Hepatocyte (in vitro differentiated cells): ENCODE data around the gene STK32B. TPM values are rescaled to one million over a fixed set of nuclear protein-coding genes. Genes with fewer than 3 reads are reported as not detected.
"Not testable (repeated sequence)": the region's sequence is repeated elsewhere in the genome, so short reads cannot be mapped to it uniquely, and the experiment has no call there.

Source experiments
- DNase-seq: peaks from one replicate; pipeline ENCODE4 v3.0.0-alpha.2; 2016; ENCODE audit warnings: low spot score
- H2AFZ ChIP-seq: fragments of 200-600 bp; sonication (generic); 2 replicates; pipeline ENCODE4 v1.6.0; 2016; ENCODE audit warnings: antibody characterized with exemption, mild to moderate bottlenecking
- H3K27ac ChIP-seq: fragments of 200-600 bp; sonication (generic); 2 replicates; pipeline ENCODE4 v1.5.1; 2016; ENCODE audit warnings: mild to moderate bottlenecking
- H3K27me3 ChIP-seq: fragments of 200-600 bp; sonication (generic); 2 replicates; pipeline ENCODE4 v1.6.1; 2016
- H3K36me3 ChIP-seq: fragments of 200-600 bp; sonication (generic); replicated peaks from 2 replicates; pipeline ENCODE4 v1.5.1; 2016; ENCODE audit warnings: low read depth; ENCODE audit not compliant: insufficient read depth
- H3K4me1 ChIP-seq: fragments of 200-600 bp; sonication (generic); 2 replicates; pipeline ENCODE4 v1.5.1; 2016; ENCODE audit warnings: mild to moderate bottlenecking, moderate library complexity; ENCODE audit not compliant: insufficient read depth
- H3K4me2 ChIP-seq: fragments of 200-600 bp; sonication (generic); 2 replicates; pipeline ENCODE4 v1.6.0; 2016
- H3K4me3 ChIP-seq: fragments of 200-600 bp; sonication (generic); 2 replicates; pipeline ENCODE4 v1.5.1; 2016; ENCODE audit warnings: mild to moderate bottlenecking
- H3K79me2 ChIP-seq: fragments of 200-600 bp; sonication (generic); 2 replicates; pipeline ENCODE4 v1.6.0; 2017; ENCODE audit warnings: mild to moderate bottlenecking
- H3K9me2 ChIP-seq: fragments of 200-600 bp; sonication (generic); replicated peaks from 2 replicates; pipeline ENCODE4 v1.6.0; 2017; ENCODE audit warnings: mild to moderate bottlenecking; ENCODE audit not compliant: insufficient read depth
- H3K9me3 ChIP-seq: fragments of 200-600 bp; sonication (generic); 2 replicates; pipeline ENCODE4 v1.5.1; 2016; ENCODE audit warnings: low read depth, mild to moderate bottlenecking
- H4K20me1 ChIP-seq: fragments of 200-600 bp; sonication (generic); 2 replicates; pipeline ENCODE4 v1.6.0; 2016; ENCODE audit warnings: mild to moderate bottlenecking; ENCODE audit not compliant: insufficient read depth, poor library complexity, severe bottlenecking
- EZH2 ChIP-seq: fragments of 200-600 bp; sonication (generic); IDR thresholded peaks from 2 replicates; pipeline ENCODE4 v1.6.1; 2016; ENCODE audit warnings: antibody characterized with exemption, mild to moderate bottlenecking, borderline replicate concordance
- EZH2phosphoT487 ChIP-seq: fragments of 200-600 bp; sonication (generic); IDR thresholded peaks from one replicate; pipeline ENCODE4 v1.6.1; 2018; ENCODE audit warnings: antibody characterized with exemption, mild to moderate bottlenecking, low read depth, moderate library complexity; ENCODE audit not compliant: unreplicated experiment, severe bottlenecking
- WGBS: methylation state at CpG from one replicate; pipeline ENCODE4 v1.1.6; 2016; ENCODE audit warnings: low lambda C conversion rate; ENCODE audit errors: missing lambda C conversion rate; 5-methylcytosine and 5-hydroxymethylcytosine counted together
- polyA plus RNA-seq: library from polyadenylated mRNA; unstranded; fragments of >200 nt; fragmentation: Nextera tagmentation; extraction: Ambion mirVana; gene quantifications from 2 replicates; pipeline ENCODE4 v1.2.1, GENCODE V29; 2016
- total RNA-seq: library from RNA; depleted of rRNA; stranded (reverse); fragments of >200 nt; gene quantifications from 2 replicates; pipeline ENCODE4 v1.2.3, GENCODE V29; 2014
- TF ChIP-seq, protein P1 (sequence below): fragments of 200-600 bp; sonication (generic); IDR thresholded peaks from 2 replicates; pipeline ENCODE4 v1.5.1; 2016; ENCODE audit warnings: antibody characterized with exemption, mild to moderate bottlenecking; ENCODE audit not compliant: poor library complexity

STK32B gene
- total and polyA plus RNA-seq, 2 experiments from 2014 or later, result 0.51 to 1.6 TPM

DNA sequence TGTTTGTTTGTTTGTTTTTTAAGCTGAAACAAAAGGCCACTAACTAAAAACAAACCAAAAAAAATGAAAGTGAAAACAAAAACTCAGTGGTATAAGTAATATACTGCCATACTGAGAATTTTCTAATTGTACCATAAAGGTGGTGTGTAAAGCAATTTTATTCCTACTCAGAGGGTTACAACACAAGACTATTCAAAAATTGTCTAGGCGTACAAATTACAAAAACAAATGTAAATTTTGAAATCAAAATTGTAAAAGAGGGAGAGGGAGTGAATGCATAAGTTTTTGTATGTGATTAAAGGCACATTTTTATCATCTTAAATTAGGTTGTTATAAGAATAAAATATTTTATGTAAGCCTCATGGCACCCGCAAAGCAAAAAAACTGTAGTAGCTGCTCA lies 232.6 kb downstream of the STK32B start:
- WGBS, result 93% methylated on average over 2 of the region's 2 CpGs
- H3K79me2 ChIP-seq, result no peaks in the 10 kb centered on the region
- TF ChIP-seq, protein P1, sequence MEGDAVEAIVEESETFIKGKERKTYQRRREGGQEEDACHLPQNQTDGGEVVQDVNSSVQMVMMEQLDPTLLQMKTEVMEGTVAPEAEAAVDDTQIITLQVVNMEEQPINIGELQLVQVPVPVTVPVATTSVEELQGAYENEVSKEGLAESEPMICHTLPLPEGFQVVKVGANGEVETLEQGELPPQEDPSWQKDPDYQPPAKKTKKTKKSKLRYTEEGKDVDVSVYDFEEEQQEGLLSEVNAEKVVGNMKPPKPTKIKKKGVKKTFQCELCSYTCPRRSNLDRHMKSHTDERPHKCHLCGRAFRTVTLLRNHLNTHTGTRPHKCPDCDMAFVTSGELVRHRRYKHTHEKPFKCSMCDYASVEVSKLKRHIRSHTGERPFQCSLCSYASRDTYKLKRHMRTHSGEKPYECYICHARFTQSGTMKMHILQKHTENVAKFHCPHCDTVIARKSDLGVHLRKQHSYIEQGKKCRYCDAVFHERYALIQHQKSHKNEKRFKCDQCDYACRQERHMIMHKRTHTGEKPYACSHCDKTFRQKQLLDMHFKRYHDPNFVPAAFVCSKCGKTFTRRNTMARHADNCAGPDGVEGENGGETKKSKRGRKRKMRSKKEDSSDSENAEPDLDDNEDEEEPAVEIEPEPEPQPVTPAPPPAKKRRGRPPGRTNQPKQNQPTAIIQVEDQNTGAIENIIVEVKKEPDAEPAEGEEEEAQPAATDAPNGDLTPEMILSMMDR, result no peak
- TF ChIP-seq EZH2 (no peak), EZH2phosphoT487 (no peak)

DNA sequence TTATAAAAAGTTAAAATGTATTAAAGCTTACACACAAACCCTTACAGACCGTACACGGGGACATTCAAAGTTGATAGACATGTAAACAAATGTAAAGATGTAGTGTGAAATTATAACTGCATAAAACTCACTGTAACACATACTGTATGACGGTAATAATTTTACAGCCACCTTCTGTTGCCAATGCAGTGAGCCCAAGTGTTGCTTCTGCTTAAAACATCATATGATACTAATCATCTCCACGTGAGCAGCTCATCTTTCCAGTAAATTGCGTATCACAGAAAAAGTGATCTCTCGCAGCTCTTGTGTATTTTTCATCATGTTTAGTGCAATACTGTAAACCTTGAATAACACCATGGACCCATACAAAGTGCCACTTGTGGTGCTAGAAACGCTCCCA lies 233.2 kb downstream of the STK32B start:
- 85% methylated on average over 7 of the region's 7 CpGs for WGBS
- no peak for DNase-seq

More for the DNA sequence above, 232.6 kb downstream of the STK32B start:
- Histone ChIP-seq H3K27ac (no peak overlapping the region), H3K9me2 (no peaks in the 10 kb centered on the region), H3K4me3 (no peak overlapping the region), H4K20me1 (no peaks in the 10 kb centered on the region), H3K9me3 (no peaks in the 10 kb centered on the region), H3K4me1 (no peaks in the 10 kb centered on the region), H3K36me3 (no peaks in the 10 kb centered on the region), H3K27me3 (no peaks in the 10 kb centered on the region), H3K4me2 (no peak overlapping the region), H2AFZ (no peak overlapping the region)
- DNase-seq, result no peak

DNA sequence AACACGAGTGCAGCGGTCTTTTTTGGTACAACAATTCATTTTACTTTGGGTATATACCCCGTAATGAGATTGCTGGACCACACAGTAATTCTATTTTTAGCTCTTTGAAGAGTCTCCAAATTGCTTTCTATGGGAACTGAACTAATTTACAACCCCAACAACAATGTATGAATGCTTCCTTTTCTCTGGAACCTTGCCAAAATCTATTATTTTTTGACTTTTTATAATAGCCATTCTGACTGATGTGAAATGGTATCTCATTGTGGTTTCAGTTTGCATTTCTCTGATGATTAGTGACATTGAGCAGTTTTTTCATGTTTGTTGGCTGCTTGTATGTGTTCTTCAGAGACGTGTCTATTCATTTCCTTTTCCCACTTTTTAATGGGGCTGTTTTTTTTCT lies 240.8 kb downstream of the STK32B start:
- WGBS, result 69% methylated on average over 4 of the region's 4 CpGs

More for the DNA sequence above, 233.2 kb downstream of the STK32B start:
- Histone ChIP-seq H3K4me1 (no peaks in the 10 kb centered on the region), H3K9me3 (no peaks in the 10 kb centered on the region), H3K4me2 (no peak overlapping the region), H2AFZ (no peak overlapping the region), H3K4me3 (no peak overlapping the region), H3K27ac (no peak overlapping the region), H3K27me3 (no peaks in the 10 kb centered on the region), H3K9me2 (no peaks in the 10 kb centered on the region), H3K36me3 (no peaks in the 10 kb centered on the region), H3K79me2 (no peaks in the 10 kb centered on the region), H4K20me1 (no peaks in the 10 kb centered on the region)
- TF ChIP-seq EZH2phosphoT487, result no peak

DNA sequence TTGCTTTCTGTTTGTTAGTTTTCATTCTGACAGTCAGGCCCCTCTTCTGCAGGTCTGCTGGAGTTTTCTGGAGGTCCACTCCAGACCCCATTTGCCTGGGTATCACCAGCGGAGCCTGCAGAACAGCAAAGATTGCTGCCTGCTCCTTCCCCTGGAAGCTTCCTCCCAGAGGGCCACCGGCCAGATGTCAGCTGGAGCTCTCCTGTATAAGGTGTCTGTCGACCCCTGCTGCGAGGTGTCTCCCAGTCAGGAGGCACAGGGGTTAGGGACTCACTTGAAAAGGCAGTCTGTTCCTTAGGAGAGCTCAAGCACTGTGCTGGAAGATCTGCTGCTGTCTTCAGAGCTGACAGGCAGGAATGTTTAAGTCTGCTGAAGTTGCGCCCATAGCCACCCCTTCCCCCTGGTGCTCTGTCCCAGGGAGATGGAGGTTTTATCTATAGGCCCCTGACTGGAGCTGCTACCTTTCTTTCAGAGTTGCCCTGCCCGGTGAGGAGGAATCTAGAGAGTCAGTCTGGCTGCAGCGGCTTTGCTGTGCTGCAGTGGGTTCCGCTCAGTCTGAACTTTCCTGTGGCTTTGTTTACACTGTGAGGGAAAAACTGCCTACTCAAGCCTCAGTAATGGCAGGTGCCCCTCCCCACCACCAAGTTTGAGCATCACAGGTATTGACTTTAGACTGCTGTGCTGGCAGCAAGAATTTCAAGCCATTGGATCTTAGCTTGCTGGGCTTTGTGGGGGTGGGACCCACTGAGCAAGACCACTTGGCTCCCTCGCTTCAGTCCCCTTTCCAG lies 246.9 kb downstream of the STK32B start:
- H3K4me2 ChIP-seq, H4K20me1 ChIP-seq, H3K36me3 ChIP-seq, H3K4me3 ChIP-seq, DNase-seq, H3K9me3 ChIP-seq, H2AFZ ChIP-seq, H3K79me2 ChIP-seq, H3K4me1 ChIP-seq, H3K9me2 ChIP-seq, H3K27me3 ChIP-seq, H3K27ac ChIP-seq: not testable (repeated sequence)
- WGBS, result 73% methylated on average over 9 of the region's 9 CpGs

More for the DNA sequence above, 240.8 kb downstream of the STK32B start:
- H3K79me2 ChIP-seq, result no peaks in the 10 kb centered on the region
- no peak overlapping the region for H3K27ac ChIP-seq
- no peak overlapping the region for H3K4me3 ChIP-seq
- no peaks in the 10 kb centered on the region for H3K9me2 ChIP-seq
- H3K9me3 ChIP-seq, result no peaks in the 10 kb centered on the region
- no peak overlapping the region for H2AFZ ChIP-seq
- no peak for DNase-seq
- no peaks in the 10 kb centered on the region for H4K20me1 ChIP-seq
- no peaks in the 10 kb centered on the region for H3K36me3 ChIP-seq
- no peak for TF ChIP-seq EZH2phosphoT487
- TF ChIP-seq EZH2, result no peak
- TF ChIP-seq, protein P1, result no peak
- H3K4me2 ChIP-seq, result no peak overlapping the region
- no peaks in the 10 kb centered on the region for H3K4me1 ChIP-seq
- H3K27me3 ChIP-seq, result no peaks in the 10 kb centered on the region
